ENCODE results near the gene SCD. TPM values are rescaled to one million over a fixed set of nuclear protein-coding genes. Genes with fewer than 3 reads are reported as not detected.

The SCD gene
- total and polyA plus RNA-seq, 2 of the 13 experiments (the other 11 are each of a cell fraction or from before 2014, with no cell fraction given), result 492 to 512 TPM

- TF ChIP-seq SOX6 (IDR thresholded peaks at IDR 0.05) (no peak), SOX6 (CRISPR knock-in tag; IDR thresholded peaks at IDR 0.05) (no peak; the same call in 1 of the 2 replicates), NR1H2 (CRISPR knock-in tag; IDR thresholded peaks at IDR 0.05; ENCODE audit: borderline replicate concordance, low read depth) (no peak), CEBPG (CRISPR knock-in tag; IDR thresholded peaks at IDR 0.05) (no peak), ZNF839 (CRISPR knock-in tag; IDR thresholded peaks at IDR 0.05; ENCODE audit: borderline replicate concordance) (peak; percentile 63; the same call in 1 of the 2 replicates), PAWR (CRISPR knock-in tag; IDR thresholded peaks at IDR 0.05; ENCODE audit: borderline replicate concordance) (no peak), NRL (CRISPR knock-in tag; IDR thresholded peaks at IDR 0.05; ENCODE audit: borderline replicate concordance) (peak; percentile 45; the same call in 1 of the 2 replicates), ZNF432 (CRISPR knock-in tag; IDR thresholded peaks at IDR 0.05; ENCODE audit: borderline replicate concordance) (0 out of 2 replicates have a peak, but pooled peaks have one; percentile 53), ZNF704 (CRISPR knock-in tag; IDR thresholded peaks at IDR 0.05; ENCODE audit: borderline replicate concordance) (no peak), ZBTB8A (CRISPR knock-in tag; IDR thresholded peaks at IDR 0.05; ENCODE audit: borderline replicate concordance, low read depth) (no peak), RFXAP (CRISPR knock-in tag; IDR thresholded peaks at IDR 0.05; ENCODE audit: borderline replicate concordance) (peak; percentile 71; the same call in 1 of the 2 replicates), ZNF710 (CRISPR knock-in tag; IDR thresholded peaks at IDR 0.05; ENCODE audit: borderline replicate concordance) (peak; percentile 68; the same call in 1 of the 2 replicates), TP53 (CRISPR knock-in tag; conservative IDR thresholded peaks at IDR 0.05) (0 out of 2 replicates have a peak, but pooled peaks have one; percentile 42), FOXA3 (CRISPR knock-in tag; IDR thresholded peaks at IDR 0.05) (peak; percentile 55; the same call in 1 of the 2 replicates), AKNA (CRISPR knock-in tag; IDR thresholded peaks at IDR 0.05; ENCODE audit: borderline replicate concordance) (no peak), MAX (IDR thresholded peaks at IDR 0.05) (peak; percentile 70), STAT5B (CRISPR knock-in tag; IDR thresholded peaks at IDR 0.05) (no peak), ZNF543 (CRISPR knock-in tag; IDR thresholded peaks at IDR 0.05) (no peak; the same call in 1 of the 2 replicates)
Measured at GRCh38 chr10:100346765-100347567, at the start of gene SCD (continued).
